HepG2 (cell line): Measurements from ENCODE around the gene KLHL30.

ENCODE experiments used
- HNF4G ChIP-seq, 2 experiments: sonication (generic) in 1 of 2; formaldehyde crosslinking in 1 of 2; IDR thresholded peaks; 2 replicates each; pipeline versions ENCODE4 v1.4.0 to v1.6.1; 2011 to 2020; ENCODE audit warnings: borderline replicate concordance in 2 of 2, low read depth in 2 of 2, mild to moderate bottlenecking in 2 of 2, low read length in 1 of 2, missing genetic modification reagents in 1 of 2, moderate library complexity in 1 of 2
- JUNB ChIP-seq: sonication (generic); formaldehyde crosslinking; IDR thresholded peaks from 2 replicates; pipeline ENCODE4 v1.8.0; 2022; ENCODE audit warnings: missing genetic modification reagents, mild to moderate bottlenecking, borderline replicate concordance
- NR1H2 ChIP-seq: sonication (generic); formaldehyde crosslinking; IDR thresholded peaks from 2 replicates; pipeline ENCODE4 v1.8.1; 2022; ENCODE audit warnings: low read depth, missing genetic modification reagents, borderline replicate concordance
- PLRG1 ChIP-seq: fragments of 450-650 bp; conservative IDR thresholded peaks from 2 replicates; pipeline ENCODE4 v1.6.1; 2016
- ZFP1 ChIP-seq: IDR thresholded peaks from 2 replicates; pipeline ENCODE4 v1.6.1; 2016
- ZMYM3 ChIP-seq: sonication (generic); formaldehyde crosslinking; IDR thresholded peaks from 2 replicates; pipeline ENCODE4 v1.5.1; 2020; ENCODE audit warnings: mild to moderate bottlenecking, missing genetic modification reagents
- TF ChIP-seq, protein P1 (sequence below): sonication (generic); formaldehyde crosslinking; IDR thresholded peaks from 2 replicates; pipeline ENCODE4 v1.4.0; 2020; ENCODE audit warnings: missing genetic modification reagents

DNA sequence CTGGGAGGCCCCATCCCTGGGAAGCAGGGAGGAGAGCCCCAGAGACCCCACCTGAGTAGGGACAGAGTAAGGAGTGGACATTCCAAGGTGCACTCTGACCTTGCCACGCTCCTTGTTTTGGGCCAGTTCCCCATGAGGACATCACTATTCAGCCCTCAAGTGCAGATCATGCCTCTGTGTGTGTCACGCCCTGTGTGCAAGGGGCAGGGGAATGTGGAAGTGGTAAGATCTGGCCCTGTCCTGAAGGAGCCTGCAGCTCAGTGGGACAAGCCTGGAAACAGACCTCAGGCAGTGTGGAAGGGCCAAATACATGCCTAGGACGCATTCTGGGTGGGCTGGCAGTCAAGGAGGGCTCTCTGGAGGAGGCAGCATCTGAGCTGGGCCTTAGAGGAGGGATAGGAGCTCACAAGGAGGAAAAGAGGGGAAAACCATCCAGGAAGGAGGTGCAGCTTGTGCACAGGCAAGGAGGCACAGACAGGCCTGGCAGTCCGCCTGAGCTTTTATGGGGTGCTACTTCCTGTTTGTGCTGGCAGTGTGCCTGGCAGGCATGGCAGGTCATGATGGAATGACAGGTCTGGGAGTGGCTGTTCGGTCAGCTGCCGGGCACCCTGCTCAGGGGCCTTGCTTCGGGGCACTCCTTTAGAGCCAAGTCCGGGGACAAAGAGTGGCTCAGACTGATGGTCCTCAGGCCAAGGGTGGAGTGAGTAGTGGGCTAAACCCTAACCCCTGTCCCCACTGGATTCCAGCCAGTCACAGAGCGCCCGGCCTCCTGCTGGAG, 3.3 kb downstream of the KLHL30 start:
- TF ChIP-seq ZFP1 (CRISPR knock-in tag) (no peak), HNF4G (IDR thresholded peaks at IDR 0.05; ENCODE audit: borderline replicate concordance, low read depth, low read length) (no peak), HNF4G (CRISPR knock-in tag; IDR thresholded peaks at IDR 0.05; ENCODE audit: borderline replicate concordance, low read depth) (no peak), PLRG1 (no peak), ZMYM3 (CRISPR knock-in tag) (no peak), NR1H2 (CRISPR knock-in tag) (no peak), JUNB (no peak)
- TF ChIP-seq, protein P1, sequence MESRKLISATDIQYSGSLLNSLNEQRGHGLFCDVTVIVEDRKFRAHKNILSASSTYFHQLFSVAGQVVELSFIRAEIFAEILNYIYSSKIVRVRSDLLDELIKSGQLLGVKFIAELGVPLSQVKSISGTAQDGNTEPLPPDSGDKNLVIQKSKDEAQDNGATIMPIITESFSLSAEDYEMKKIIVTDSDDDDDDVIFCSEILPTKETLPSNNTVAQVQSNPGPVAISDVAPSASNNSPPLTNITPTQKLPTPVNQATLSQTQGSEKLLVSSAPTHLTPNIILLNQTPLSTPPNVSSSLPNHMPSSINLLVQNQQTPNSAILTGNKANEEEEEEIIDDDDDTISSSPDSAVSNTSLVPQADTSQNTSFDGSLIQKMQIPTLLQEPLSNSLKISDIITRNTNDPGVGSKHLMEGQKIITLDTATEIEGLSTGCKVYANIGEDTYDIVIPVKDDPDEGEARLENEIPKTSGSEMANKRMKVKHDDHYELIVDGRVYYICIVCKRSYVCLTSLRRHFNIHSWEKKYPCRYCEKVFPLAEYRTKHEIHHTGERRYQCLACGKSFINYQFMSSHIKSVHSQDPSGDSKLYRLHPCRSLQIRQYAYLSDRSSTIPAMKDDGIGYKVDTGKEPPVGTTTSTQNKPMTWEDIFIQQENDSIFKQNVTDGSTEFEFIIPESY (CRISPR knock-in tag) = no peak
